K562 (cell line): ENCODE data around the gene NDFIP2. TPM values are rescaled to one million over a fixed set of nuclear protein-coding genes. Genes with fewer than 3 reads are reported as not detected.

Source experiments
- ATAC-seq: fragments of 200-7000 bp; cut with Tn5 transposase; 3 replicates; pipeline ENCODE4 v1.9.1; 2020; ENCODE audit warnings: moderate library complexity
- BruUV-seq: library from RNA; stranded (reverse); fragments of 400-500 nt; replicated peaks from 2 replicates; lab custom pipeline; 2021; lab: Mats Ljungman, UMichigan
- CTCF ChIA-PET: fragments of 300-600 bp; formaldehyde crosslinking; extraction: SDS; loops from one replicate; lab custom pipeline; 2021; ENCODE audit warnings: low intra/inter-chr PET ratio; lab: Yijun Ruan, JAX
- POLR2A ChIA-PET: fragments of 300-600, 350-650 bp; sonication (Branson Sonifier 250); formaldehyde crosslinking; extraction: SDS; loops from one replicate; lab custom pipeline; 2021; ENCODE audit warnings: antibody characterized with exemption, inconsistent platforms; lab: Yijun Ruan, JAX
- DNase-seq, 4 experiments: peaks; one replicate each; pipeline versions ENCODE4 v3.0.0 to v3.0.0-alpha.2; 2011 to 2018; ENCODE audit warnings: low spot score in 3 of 4, mixed read lengths in 3 of 4; ENCODE audit errors: extremely low read depth in 1 of 4
- FAIRE-seq: peaks from 2 replicates; lab custom pipeline; 2011; peaks lifted over from hg19 to GRCh38; lab: Jason Lieb, UNC
- H2AFZ ChIP-seq: 2 replicates; pipeline ENCODE4 v1.6.0; 2011; ENCODE audit warnings: low read depth, low read length, control low read depth, inconsistent platforms
- H3K27ac ChIP-seq: fragments of 200-600 bp; 3 replicates; pipeline ENCODE4 v1.8.0; 2011; ENCODE audit warnings: low read depth, mild to moderate bottlenecking, control low read depth, inconsistent platforms, low read length, moderate library complexity, mixed read lengths; ENCODE audit errors: extremely low read depth
- H3K27me3 ChIP-seq, 2 experiments: fragments of 300-600 bp in 1 of 2; 2 replicates in 1 of 2; 3 replicates in 1 of 2; pipeline versions ENCODE4 v1.6.0 to v1.8.0; 2011; ENCODE audit warnings: inconsistent platforms in 2 of 2, low read length in 2 of 2, mild to moderate bottlenecking in 1 of 2, mixed read lengths in 1 of 2, moderate library complexity in 1 of 2; ENCODE audit not compliant: control insufficient read depth in 2 of 2, insufficient read depth in 2 of 2
- H3K36me3 ChIP-seq: fragments of 300-600 bp; 3 replicates; pipeline ENCODE4 v1.8.0; 2011; ENCODE audit warnings: mild to moderate bottlenecking, low read length, inconsistent platforms; ENCODE audit not compliant: control insufficient read depth, insufficient read depth
- H3K4me1 ChIP-seq, 2 experiments: fragments of 200-600 bp in 1 of 2; replicated peaks in 1 of 2; 2 replicates in 1 of 2; 3 replicates in 1 of 2; pipeline versions ENCODE4 v1.5.1 to v1.8.0; 2011; ENCODE audit warnings: inconsistent platforms in 2 of 2, low read length in 2 of 2, mild to moderate bottlenecking in 1 of 2, mixed read lengths in 1 of 2, moderate library complexity in 1 of 2; ENCODE audit not compliant: control insufficient read depth in 2 of 2, insufficient read depth in 2 of 2
- H3K4me2 ChIP-seq: 2 replicates; pipeline ENCODE4 v1.6.1; 2011; ENCODE audit warnings: low read length, control low read depth, inconsistent platforms, mixed read lengths; ENCODE audit not compliant: insufficient read depth
- H3K4me3 ChIP-seq: fragments of 200-600 bp; sonication (generic), shearing (Covaris generic); 2 replicates; pipeline ENCODE4 v1.5.1; 2016; ENCODE audit warnings: control low read depth, inconsistent platforms
- H3K79me2 ChIP-seq: fragments of 200-600 bp; 3 replicates; pipeline ENCODE4 v1.8.0; 2011; ENCODE audit warnings: low read length, inconsistent platforms; ENCODE audit not compliant: control insufficient read depth, insufficient read depth
- H3K9ac ChIP-seq, 2 experiments: 2 replicates each; pipeline versions ENCODE4 v1.6.0 to v1.6.1; 2011; ENCODE audit warnings: low read depth in 2 of 2, low read length in 2 of 2, control low read depth in 1 of 2, inconsistent platforms in 1 of 2, mild to moderate bottlenecking in 1 of 2, mixed read lengths in 1 of 2; ENCODE audit not compliant: insufficient read depth in 1 of 2
- H3K9me1 ChIP-seq: one replicate; pipeline ENCODE4 v1.6.0; 2011; ENCODE audit warnings: inconsistent platforms, mild to moderate bottlenecking, low read length, moderate library complexity; ENCODE audit not compliant: control insufficient read depth, insufficient read depth
- H3K9me3 ChIP-seq: replicated peaks from 2 replicates; pipeline ENCODE4 v1.5.1; 2011; ENCODE audit warnings: low read depth, low read length, inconsistent platforms; ENCODE audit not compliant: control insufficient read depth, insufficient read depth
- H4K20me1 ChIP-seq: replicated peaks from 2 replicates; pipeline ENCODE4 v1.6.1; 2011; ENCODE audit warnings: low read length, inconsistent platforms, mixed read lengths; ENCODE audit not compliant: control insufficient read depth, insufficient read depth
- ATF3 ChIP-seq, 2 experiments: fragments of 450-650 bp in 1 of 2; sonication (generic) in 1 of 2; formaldehyde crosslinking in 1 of 2; IDR thresholded peaks in 1 of 2; conservative IDR thresholded peaks in 1 of 2; 2 replicates each; pipeline versions ENCODE4 v1.6.1 to v1.8.1; 2016 to 2023; ENCODE audit warnings: mild to moderate bottlenecking in 2 of 2, moderate library complexity in 2 of 2, inconsistent platforms in 1 of 2, missing genetic modification reagents in 1 of 2
- CBX8 ChIP-seq: fragments of 200-600 bp; sonication (generic); IDR thresholded peaks from 2 replicates; pipeline ENCODE4 v1.6.1; 2012; ENCODE audit warnings: borderline replicate concordance, mixed run types, low read depth, mild to moderate bottlenecking, moderate library complexity, mixed read lengths, low read length, control low read depth, inconsistent platforms; ENCODE audit not compliant: poor library complexity, severe bottlenecking; ENCODE audit errors: extremely low read depth
- DNMT1 ChIP-seq: fragments of 450-650 bp; IDR thresholded peaks from 2 replicates; pipeline ENCODE4 v1.6.1; 2016; ENCODE audit warnings: antibody characterized with exemption, mild to moderate bottlenecking
- MEIS2 ChIP-seq: fragments of 450-650 bp; IDR thresholded peaks from 2 replicates; pipeline ENCODE4 v1.6.1; 2014; ENCODE audit warnings: mild to moderate bottlenecking; ENCODE audit not compliant: partially characterized antibody
- PBX2 ChIP-seq, 2 experiments: IDR thresholded peaks in 1 of 2; conservative IDR thresholded peaks in 1 of 2; 2 replicates each; pipeline ENCODE4 v1.6.1; 2016; ENCODE audit warnings: low read depth in 2 of 2, mild to moderate bottlenecking in 1 of 2, missing compliant biosample characterization in 1 of 2, missing genetic modification characterization in 1 of 2, moderate library complexity in 1 of 2
- PHF21A ChIP-seq: fragments of 450-650 bp; IDR thresholded peaks from 2 replicates; pipeline ENCODE4 v1.6.1; 2017; ENCODE audit warnings: low read depth, borderline replicate concordance
- ZNF592 ChIP-seq: fragments of 450-650 bp; IDR thresholded peaks from 2 replicates; pipeline ENCODE4 v1.6.1; 2017; ENCODE audit warnings: antibody characterized with exemption, mild to moderate bottlenecking
- in situ Hi-C: fragments of 300-500 bp; cut with MboI; formaldehyde crosslinking; loops from 4 replicates; pipeline ENCODE4 v1.15.0; 2018; ENCODE audit warnings: inconsistent platforms, mixed read lengths
- intact Hi-C: fragments of 100-400 bp; cut with micrococcal nuclease; formaldehyde crosslinking; loops from 2 replicates; pipeline ENCODE4 v1.14.2; 2022
- polyA plus RNA-seq, 8 experiments: library from polyadenylated mRNA; depleted of rRNA in 4 of 8; stranded (reverse) in 5 of 8; unstranded in 3 of 8; fragments of >200 nt; fragmentation: Nextera tagmentation in 2 of 8; fragmentation: Illumina TruSeq in 1 of 8; extraction: Ambion mirVana in 2 of 8; extraction: Trizol in 1 of 8; gene quantifications; 2 replicates each; pipeline versions ENCODE4 v1.2.1 to v1.2.3, GENCODE V29; 2011 to 2014; ENCODE audit warnings: inconsistent platforms in 1 of 8, missing spikeins in 1 of 8
- total RNA-seq, 7 experiments: library from RNA; depleted of rRNA in 6 of 7; stranded (reverse); fragments of >200 nt in 6 of 7; fragmentation: Illumina TruSeq in 2 of 7; extraction: Trizol in 2 of 7; gene quantifications; 2 replicates each; pipeline versions ENCODE4 v1.2.1 to v1.2.3, GENCODE V29; 2011 to 2021; ENCODE audit warnings: low replicate concordance in 1 of 7

NDFIP2 gene
- total and polyA plus RNA-seq, 9 of the 15 experiments (the other 6 are each of a cell fraction or from before 2014, with no cell fraction given) = 13.4 to 54.4 (median 27.8) TPM

- BruUV-seq = no TSS peak
- no peak for TF ChIP-seq PBX2 (CRISPR knock-in tag; IDR thresholded peaks at IDR 0.05; ENCODE audit: low read depth)
- TF ChIP-seq PBX2 (tag; conservative IDR thresholded peaks at IDR 0.05; ENCODE audit: low read depth) = peak; percentile 25; the same call in 1 of the 2 replicates
- peak; percentile 39 for TF ChIP-seq MEIS2
- TF ChIP-seq PHF21A = no peak
- TF ChIP-seq DNMT1 = no peak
- no peak for TF ChIP-seq CBX8
- TF ChIP-seq ATF3 (IDR thresholded peaks at IDR 0.05) = no peak
- no peak for TF ChIP-seq ATF3 (CRISPR knock-in tag; conservative IDR thresholded peaks at IDR 0.05)
- TF ChIP-seq ZNF592 = no peak
- H3K4me2 ChIP-seq = no peak overlapping the region
- in situ Hi-C loops (no loop called here), intact Hi-C loops (no loop called here)
- no peak overlapping the region for H3K4me3 ChIP-seq
- no peaks in the 10 kb centered on the region for H3K9me1 ChIP-seq
- CTCF ChIA-PET = no interaction called here
- no peak overlapping the region for H3K27ac ChIP-seq
- POLR2A ChIA-PET = no interaction called here
- H3K36me3 ChIP-seq = no peaks in the 10 kb centered on the region; the same call in 2 of the 3 replicates
- H4K20me1 ChIP-seq = no peaks in the 10 kb centered on the region; the same call in 1 of the 2 replicates
- no peak overlapping the region for H2AFZ ChIP-seq
- H3K9ac ChIP-seq = no peak overlapping the region
- peaks cover 46% of the 10 kb centered on the region for H3K79me2 ChIP-seq
- FAIRE-seq (no peak), DNase-seq (no peak), ATAC-seq (peak; percentile 34; the same call in 2 of the 3 replicates)
- no peaks in the 10 kb centered on the region for H3K9me3 ChIP-seq
- H3K4me1 ChIP-seq = peaks cover 0 to 8% of the 10 kb centered on the region in 2 experiments; a peak in 2 of 5 replicates
- H3K27me3 ChIP-seq = no peaks in the 10 kb centered on the region
These were observed 22.6 kb downstream of the NDFIP2 start for GRCh38 chr13:79503473-79504017.
